ENCODE data around the gene ATP8A1.
"Not testable (repeated sequence)": the region's sequence is repeated elsewhere in the genome, so short reads cannot be mapped to it uniquely, and the experiment has no call there.

ATP8A1 gene

GRCh38 chr4:42497142-42497910 lies 159.6 kb downstream of the ATP8A1 start:
- DNase-seq, result no peak

GRCh38 chr4:42492962-42493361 lies 163.9 kb downstream of the ATP8A1 start:
- DNase-seq, result no peak

GRCh38 chr4:42490015-42490414 lies 166.9 kb downstream of the ATP8A1 start:
- no peak for DNase-seq

- DNase-seq, result no peak
Measured at GRCh38 chr4:42489095-42489494, 167.8 kb downstream of the ATP8A1 start.

- DNase-seq, result no peak
Measured at GRCh38 chr4:42488554-42488953, 168.4 kb downstream of the ATP8A1 start.

GRCh38 chr4:42488114-42488513 lies 168.8 kb downstream of the ATP8A1 start:
- no peak for DNase-seq

GRCh38 chr4:42487230-42487629 lies 169.7 kb downstream of the ATP8A1 start:
- no peak for DNase-seq

- DNase-seq, result not testable (repeated sequence)
Measured at GRCh38 chr4:42486156-42486555, 170.7 kb downstream of the ATP8A1 start.

GRCh38 chr4:42484630-42485029 lies 172.3 kb downstream of the ATP8A1 start:
- DNase-seq, result no peak

GRCh38 chr4:42483426-42484379 lies 173.2 kb downstream of the ATP8A1 start:
- DNase-seq, result no peak

- DNase-seq, result no peak
Measured at GRCh38 chr4:42482516-42483327, 174.2 kb downstream of the ATP8A1 start.

GRCh38 chr4:42480717-42481116 lies 176.2 kb downstream of the ATP8A1 start:
- DNase-seq, result no peak

- no peak for DNase-seq
Measured at GRCh38 chr4:42480281-42480680, 176.6 kb downstream of the ATP8A1 start.

- DNase-seq, result no peak
Measured at GRCh38 chr4:42478946-42479345, 178.0 kb downstream of the ATP8A1 start.

GRCh38 chr4:42478509-42478908 lies 178.4 kb downstream of the ATP8A1 start:
- DNase-seq, result no peak

- no peak for DNase-seq
Measured at GRCh38 chr4:42474406-42474805, 182.5 kb downstream of the ATP8A1 start.

- DNase-seq, result no peak
Measured at GRCh38 chr4:42473071-42473684, 183.7 kb downstream of the ATP8A1 start.

GRCh38 chr4:42471896-42472295 lies 185.0 kb downstream of the ATP8A1 start:
- no peak for DNase-seq

GRCh38 chr4:42470023-42470422 lies 186.9 kb downstream of the ATP8A1 start:
- no peak for DNase-seq

GRCh38 chr4:42467777-42468176 lies 189.1 kb downstream of the ATP8A1 start:
- not testable (repeated sequence) for DNase-seq

GRCh38 chr4:42466273-42466844 lies 190.5 kb downstream of the ATP8A1 start:
- DNase-seq, result no peak

- no peak for DNase-seq
Measured at GRCh38 chr4:42464550-42465094, 192.3 kb downstream of the ATP8A1 start.

Measured in CD4-positive, alpha-beta T cell treated with Interferon alpha-2 for 1 hour (primary cell).